Liver (tissue), 9 donors: ENCODE results near the gene ENAH. TPM values are rescaled to one million over a fixed set of nuclear protein-coding genes. Genes with fewer than 3 reads are reported as not detected.
A peak's percentile ranks its signal among the peaks of the same experiment; 100 is the strongest.

ENCODE experiments used
- DNase-seq: peaks from one replicate; pipeline ENCODE4 v3.0.0-alpha.2; 2017; ENCODE audit warnings: low spot score
- H3K27ac ChIP-seq, 2 donors: one replicate each; pipeline ENCODE4 v1.7.0; 2013; ENCODE audit warnings: inconsistent platforms in 2 of 2, low read length in 2 of 2, control low read depth in 1 of 2, low read depth in 1 of 2, mild to moderate bottlenecking in 1 of 2
- H3K27me3 ChIP-seq, 4 donors: one replicate each; pipeline versions ENCODE4 v1.6.1 to v1.7.0; 2013; ENCODE audit warnings: low read length in 3 of 4, inconsistent platforms in 1 of 4, mild to moderate bottlenecking in 1 of 4, moderate library complexity in 1 of 4; ENCODE audit not compliant: control insufficient read depth in 4 of 4, insufficient read depth in 4 of 4
- H3K36me3 ChIP-seq, 4 donors: one replicate each; pipeline versions ENCODE4 v1.6.1 to v1.7.0; 2013; ENCODE audit warnings: low read length in 3 of 4, mild to moderate bottlenecking in 3 of 4, low read depth in 1 of 4, moderate library complexity in 1 of 4; ENCODE audit not compliant: control insufficient read depth in 4 of 4, insufficient read depth in 3 of 4
- H3K4me1 ChIP-seq, 4 donors: one replicate each; pipeline versions ENCODE4 v1.6.1 to v1.7.0; 2013; ENCODE audit warnings: low read length in 3 of 4, mild to moderate bottlenecking in 3 of 4, moderate library complexity in 1 of 4; ENCODE audit not compliant: control insufficient read depth in 4 of 4, insufficient read depth in 4 of 4
- H3K4me3 ChIP-seq, 3 donors: one replicate each; pipeline versions ENCODE4 v1.6.1 to v1.7.0; 2013; ENCODE audit warnings: low read length in 3 of 3, control low read depth in 1 of 3, low read depth in 1 of 3, mild to moderate bottlenecking in 1 of 3
- H3K9ac ChIP-seq, 2 donors: one replicate each; pipeline ENCODE4 v1.7.0; 2013; ENCODE audit warnings: low read length in 2 of 2, mild to moderate bottlenecking in 2 of 2, moderate library complexity in 2 of 2, control low read depth in 1 of 2, low read depth in 1 of 2
- H3K9me3 ChIP-seq, 4 donors: one replicate each; pipeline versions ENCODE4 v1.6.1 to v1.7.0; 2013; ENCODE audit warnings: low read length in 3 of 4; ENCODE audit not compliant: control insufficient read depth in 4 of 4
- EGR1 ChIP-seq, 2 donors: IDR thresholded peaks; 2 replicates each; pipeline ENCODE4 v1.6.1; 2016 to 2018; ENCODE audit warnings: antibody characterized with exemption in 2 of 2, low read depth in 2 of 2
- FOXA1 ChIP-seq: IDR thresholded peaks from 2 replicates; pipeline ENCODE4 v1.6.1; 2016; ENCODE audit warnings: antibody characterized with exemption
- FOXA2 ChIP-seq: IDR thresholded peaks from 2 replicates; pipeline ENCODE4 v1.6.1; 2016; ENCODE audit warnings: antibody characterized with exemption
- GABPA ChIP-seq, 2 donors: IDR thresholded peaks in 1 of 2; conservative IDR thresholded peaks in 1 of 2; 2 replicates each; pipeline ENCODE4 v1.6.1; 2016; ENCODE audit warnings: antibody characterized with exemption in 2 of 2, mild to moderate bottlenecking in 1 of 2, moderate library complexity in 1 of 2
- HNF4A ChIP-seq, 2 donors: conservative IDR thresholded peaks; 2 replicates each; pipeline ENCODE4 v1.6.1; 2016; ENCODE audit warnings: antibody characterized with exemption in 2 of 2, mild to moderate bottlenecking in 2 of 2
- HNF4G ChIP-seq: IDR thresholded peaks from 2 replicates; pipeline ENCODE4 v1.6.1; 2016; ENCODE audit warnings: antibody characterized with exemption
- JUND ChIP-seq, 2 donors: IDR thresholded peaks; 2 replicates each; pipeline ENCODE4 v1.6.1; 2016; ENCODE audit warnings: antibody characterized with exemption in 2 of 2
- NR2F2 ChIP-seq: IDR thresholded peaks from 2 replicates; pipeline ENCODE4 v1.6.1; 2016; ENCODE audit warnings: antibody characterized with exemption
- RAD21 ChIP-seq, 2 donors: IDR thresholded peaks; 2 replicates each; pipeline ENCODE4 v1.6.1; 2016; ENCODE audit warnings: antibody characterized with exemption in 2 of 2, mild to moderate bottlenecking in 2 of 2
- RXRA ChIP-seq, 2 donors: IDR thresholded peaks; 2 replicates each; pipeline ENCODE4 v1.6.1; 2017 to 2018; ENCODE audit warnings: antibody characterized with exemption in 2 of 2, mild to moderate bottlenecking in 1 of 2
- SP1 ChIP-seq: IDR thresholded peaks from 2 replicates; pipeline ENCODE4 v1.6.1; 2018; ENCODE audit warnings: antibody characterized with exemption, mild to moderate bottlenecking
- TAF1 ChIP-seq: conservative IDR thresholded peaks from 2 replicates; pipeline ENCODE4 v1.6.1; 2016; ENCODE audit warnings: antibody characterized with exemption, mild to moderate bottlenecking
- YY1 ChIP-seq: IDR thresholded peaks from 2 replicates; pipeline ENCODE4 v1.6.1; 2016; ENCODE audit warnings: antibody characterized with exemption, mild to moderate bottlenecking
- WGBS: extraction: QIAGEN DNeasy Blood & Tissue Kit; methylation state at CpG from one replicate; pipeline ENCODE4 v1.1.7; 2013; 5-methylcytosine and 5-hydroxymethylcytosine counted together
- polyA plus RNA-seq, 2 donors: library from polyadenylated mRNA; stranded (reverse) in 1 of 2; unstranded in 1 of 2; fragments of 200-250 nt in 1 of 2; fragments of >200 nt in 1 of 2; fragmentation: Nextera tagmentation in 1 of 2; extraction: Ambion mirVana in 1 of 2; gene quantifications; one replicate each; pipeline versions ENCODE4 v1.2.1 to v1.2.3, GENCODE V29; 2013 to 2015
- total RNA-seq, 2 donors: library from RNA; depleted of rRNA; stranded (reverse); fragments of >200 nt; gene quantifications; one replicate each; pipeline ENCODE4 v1.2.3, GENCODE V29; 2014
- TF ChIP-seq, protein P1 (sequence below): IDR thresholded peaks from 2 replicates; pipeline ENCODE4 v1.6.1; 2016; ENCODE audit warnings: antibody characterized with exemption
- TF ChIP-seq, protein P2 (sequence below): IDR thresholded peaks from 2 replicates; pipeline ENCODE4 v1.6.1; 2016; ENCODE audit warnings: antibody characterized with exemption
- TF ChIP-seq, protein P3 (sequence below): IDR thresholded peaks from 2 replicates; pipeline ENCODE4 v1.6.1; 2016; ENCODE audit warnings: antibody characterized with exemption, mild to moderate bottlenecking
- TF ChIP-seq, protein P4 (sequence below): fragments of 150-350 bp; IDR thresholded peaks from 2 replicates; pipeline ENCODE4 v1.5.1; 2017; ENCODE audit warnings: improper control_type of control experiment, low read depth, low read length; ENCODE audit not compliant: missing input control
- TF ChIP-seq, protein P5 (sequence below): IDR thresholded peaks from 2 replicates; pipeline ENCODE4 v1.6.1; 2016; ENCODE audit warnings: antibody characterized with exemption
- donor health status: healthy.
- donor health status: healthy.
- donor health status: healthy.
- donor health status: healthy.
- donor health status: healthy.

The ENAH gene
- total and polyA plus RNA-seq, 4 donors: 2.8 to 8.4 (median 4.5) TPM

DNA sequence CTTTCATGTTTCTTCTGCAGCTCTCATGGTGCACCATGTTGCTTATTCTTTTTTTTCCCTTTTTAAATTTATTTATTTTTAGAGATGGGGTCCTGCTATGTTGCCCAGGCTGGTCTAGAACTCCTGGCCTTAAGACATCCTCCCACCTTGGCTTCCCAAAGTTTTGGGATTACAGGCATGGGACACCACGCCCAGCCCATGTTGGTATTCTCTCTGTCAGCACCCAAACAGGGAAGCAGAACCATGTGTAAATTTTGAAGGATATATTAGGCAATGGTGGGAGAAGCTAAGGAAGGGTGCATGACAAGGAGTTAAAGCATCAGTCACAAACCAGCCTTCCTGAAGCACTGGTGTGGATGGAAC, 39.6 kb upstream of the ENAH start:
- 95% methylated on average over 1 of the region's 1 CpG for WGBS
- Histone ChIP-seq H3K4me3 (no peak overlapping the region), H3K9me3 (no peaks in the 10 kb centered on the region), H3K27ac (peak overlapping the region; percentile 81 to 86), H3K9ac (no peak overlapping the region), H3K27me3 (no peaks in the 10 kb centered on the region), H3K36me3 (no peaks in the 10 kb centered on the region), H3K4me1 (peaks cover 8 to 42% (median 35%) of the 10 kb centered on the region in 4 donors)
- TF ChIP-seq HNF4G: no peak
- no peak for TF ChIP-seq EGR1 (IDR thresholded peaks at IDR 0.05; ENCODE audit: low read depth in 2 of 2)
- no peak for TF ChIP-seq NR2F2
- TF ChIP-seq SP1: no peak
- TF ChIP-seq, protein P1, sequence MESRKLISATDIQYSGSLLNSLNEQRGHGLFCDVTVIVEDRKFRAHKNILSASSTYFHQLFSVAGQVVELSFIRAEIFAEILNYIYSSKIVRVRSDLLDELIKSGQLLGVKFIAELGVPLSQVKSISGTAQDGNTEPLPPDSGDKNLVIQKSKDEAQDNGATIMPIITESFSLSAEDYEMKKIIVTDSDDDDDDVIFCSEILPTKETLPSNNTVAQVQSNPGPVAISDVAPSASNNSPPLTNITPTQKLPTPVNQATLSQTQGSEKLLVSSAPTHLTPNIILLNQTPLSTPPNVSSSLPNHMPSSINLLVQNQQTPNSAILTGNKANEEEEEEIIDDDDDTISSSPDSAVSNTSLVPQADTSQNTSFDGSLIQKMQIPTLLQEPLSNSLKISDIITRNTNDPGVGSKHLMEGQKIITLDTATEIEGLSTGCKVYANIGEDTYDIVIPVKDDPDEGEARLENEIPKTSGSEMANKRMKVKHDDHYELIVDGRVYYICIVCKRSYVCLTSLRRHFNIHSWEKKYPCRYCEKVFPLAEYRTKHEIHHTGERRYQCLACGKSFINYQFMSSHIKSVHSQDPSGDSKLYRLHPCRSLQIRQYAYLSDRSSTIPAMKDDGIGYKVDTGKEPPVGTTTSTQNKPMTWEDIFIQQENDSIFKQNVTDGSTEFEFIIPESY: no peak
- TF ChIP-seq, protein P2, sequence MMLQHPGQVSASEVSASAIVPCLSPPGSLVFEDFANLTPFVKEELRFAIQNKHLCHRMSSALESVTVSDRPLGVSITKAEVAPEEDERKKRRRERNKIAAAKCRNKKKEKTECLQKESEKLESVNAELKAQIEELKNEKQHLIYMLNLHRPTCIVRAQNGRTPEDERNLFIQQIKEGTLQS: no peak
- no peak for TF ChIP-seq FOXA1
- TF ChIP-seq YY1: no peak
- TF ChIP-seq, protein P3, sequence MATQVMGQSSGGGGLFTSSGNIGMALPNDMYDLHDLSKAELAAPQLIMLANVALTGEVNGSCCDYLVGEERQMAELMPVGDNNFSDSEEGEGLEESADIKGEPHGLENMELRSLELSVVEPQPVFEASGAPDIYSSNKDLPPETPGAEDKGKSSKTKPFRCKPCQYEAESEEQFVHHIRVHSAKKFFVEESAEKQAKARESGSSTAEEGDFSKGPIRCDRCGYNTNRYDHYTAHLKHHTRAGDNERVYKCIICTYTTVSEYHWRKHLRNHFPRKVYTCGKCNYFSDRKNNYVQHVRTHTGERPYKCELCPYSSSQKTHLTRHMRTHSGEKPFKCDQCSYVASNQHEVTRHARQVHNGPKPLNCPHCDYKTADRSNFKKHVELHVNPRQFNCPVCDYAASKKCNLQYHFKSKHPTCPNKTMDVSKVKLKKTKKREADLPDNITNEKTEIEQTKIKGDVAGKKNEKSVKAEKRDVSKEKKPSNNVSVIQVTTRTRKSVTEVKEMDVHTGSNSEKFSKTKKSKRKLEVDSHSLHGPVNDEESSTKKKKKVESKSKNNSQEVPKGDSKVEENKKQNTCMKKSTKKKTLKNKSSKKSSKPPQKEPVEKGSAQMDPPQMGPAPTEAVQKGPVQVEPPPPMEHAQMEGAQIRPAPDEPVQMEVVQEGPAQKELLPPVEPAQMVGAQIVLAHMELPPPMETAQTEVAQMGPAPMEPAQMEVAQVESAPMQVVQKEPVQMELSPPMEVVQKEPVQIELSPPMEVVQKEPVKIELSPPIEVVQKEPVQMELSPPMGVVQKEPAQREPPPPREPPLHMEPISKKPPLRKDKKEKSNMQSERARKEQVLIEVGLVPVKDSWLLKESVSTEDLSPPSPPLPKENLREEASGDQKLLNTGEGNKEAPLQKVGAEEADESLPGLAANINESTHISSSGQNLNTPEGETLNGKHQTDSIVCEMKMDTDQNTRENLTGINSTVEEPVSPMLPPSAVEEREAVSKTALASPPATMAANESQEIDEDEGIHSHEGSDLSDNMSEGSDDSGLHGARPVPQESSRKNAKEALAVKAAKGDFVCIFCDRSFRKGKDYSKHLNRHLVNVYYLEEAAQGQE: no peak
- TF ChIP-seq, protein P4, sequence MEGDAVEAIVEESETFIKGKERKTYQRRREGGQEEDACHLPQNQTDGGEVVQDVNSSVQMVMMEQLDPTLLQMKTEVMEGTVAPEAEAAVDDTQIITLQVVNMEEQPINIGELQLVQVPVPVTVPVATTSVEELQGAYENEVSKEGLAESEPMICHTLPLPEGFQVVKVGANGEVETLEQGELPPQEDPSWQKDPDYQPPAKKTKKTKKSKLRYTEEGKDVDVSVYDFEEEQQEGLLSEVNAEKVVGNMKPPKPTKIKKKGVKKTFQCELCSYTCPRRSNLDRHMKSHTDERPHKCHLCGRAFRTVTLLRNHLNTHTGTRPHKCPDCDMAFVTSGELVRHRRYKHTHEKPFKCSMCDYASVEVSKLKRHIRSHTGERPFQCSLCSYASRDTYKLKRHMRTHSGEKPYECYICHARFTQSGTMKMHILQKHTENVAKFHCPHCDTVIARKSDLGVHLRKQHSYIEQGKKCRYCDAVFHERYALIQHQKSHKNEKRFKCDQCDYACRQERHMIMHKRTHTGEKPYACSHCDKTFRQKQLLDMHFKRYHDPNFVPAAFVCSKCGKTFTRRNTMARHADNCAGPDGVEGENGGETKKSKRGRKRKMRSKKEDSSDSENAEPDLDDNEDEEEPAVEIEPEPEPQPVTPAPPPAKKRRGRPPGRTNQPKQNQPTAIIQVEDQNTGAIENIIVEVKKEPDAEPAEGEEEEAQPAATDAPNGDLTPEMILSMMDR: no peak
- no peak for TF ChIP-seq TAF1
- TF ChIP-seq RAD21 (IDR thresholded peaks at IDR 0.05): no peak
- no peak for TF ChIP-seq HNF4A (conservative IDR thresholded peaks at IDR 0.05)
- TF ChIP-seq FOXA2: no peak
- TF ChIP-seq JUND (IDR thresholded peaks at IDR 0.05): no peak
- no peak for TF ChIP-seq RXRA (IDR thresholded peaks at IDR 0.05)
- no peak for TF ChIP-seq GABPA (IDR thresholded peaks at IDR 0.05 in 1 of 2, conservative IDR thresholded peaks at IDR 0.05 in 1 of 2)
- TF ChIP-seq, protein P5, sequence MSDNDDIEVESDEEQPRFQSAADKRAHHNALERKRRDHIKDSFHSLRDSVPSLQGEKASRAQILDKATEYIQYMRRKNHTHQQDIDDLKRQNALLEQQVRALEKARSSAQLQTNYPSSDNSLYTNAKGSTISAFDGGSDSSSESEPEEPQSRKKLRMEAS: no peak
- no peak for DNase-seq
